B cell (primary cell): Measurements from ENCODE around the gene SPEM3. TPM values are rescaled to one million over a fixed set of nuclear protein-coding genes. Genes with fewer than 3 reads are reported as not detected.
"Not testable (repeated sequence)": the region's sequence is repeated elsewhere in the genome, so short reads cannot be mapped to it uniquely, and the experiment has no call there.

Source experiments
- ATAC-seq: fragments of 200-7000 bp; cut with Tn5 transposase; one replicate; pipeline ENCODE4 v1.10.0; 2021; ENCODE audit warnings: low read depth, mild to moderate bottlenecking, moderate number of reproducible peaks, moderate library complexity
- CTCF ChIA-PET: fragments of 350-600 bp; sonication (Branson Sonifier 250); formaldehyde crosslinking; loops from one replicate; lab custom pipeline; 2021; ENCODE audit warnings: antibody characterized with exemption, inconsistent platforms; lab: Charles Lee
- POLR2A ChIA-PET: fragments of 350-600 bp; sonication (Branson Sonifier 250); formaldehyde crosslinking; loops from one replicate; lab custom pipeline; 2021; ENCODE audit warnings: antibody characterized with exemption; lab: Charles Lee
- DNase-seq: peaks from one replicate; pipeline ENCODE4 v3.0.0; 2013
- H2AFZ ChIP-seq: 2 replicates; pipeline ENCODE4 v1.6.1; 2012; ENCODE audit warnings: mild to moderate bottlenecking, low read depth, low read length; ENCODE audit not compliant: insufficient read depth, poor library complexity, severe bottlenecking
- H3K27ac ChIP-seq, 2 donors: 1 replicate in 1 of 2; 2 replicates in 1 of 2; pipeline ENCODE4 v1.5.1; 2012 to 2013; ENCODE audit warnings: low read length in 2 of 2, mild to moderate bottlenecking in 2 of 2, moderate library complexity in 1 of 2
- H3K27me3 ChIP-seq, 4 experiments: fragments of 200-600 bp in 1 of 4; sonication (generic) in 1 of 4; replicated peaks in 1 of 4; 1 replicate in 2 of 4; 2 replicates in 2 of 4; pipeline versions ENCODE4 v1.6.1 to v1.7.0; 2013 to 2016; ENCODE audit warnings: low read length in 3 of 4, mild to moderate bottlenecking in 2 of 4, mixed read lengths in 1 of 4, moderate library complexity in 1 of 4; ENCODE audit not compliant: insufficient read depth in 4 of 4, control insufficient read depth in 3 of 4; ENCODE audit errors: control extremely low read depth in 1 of 4
- H3K36me3 ChIP-seq, 2 experiments: replicated peaks in 1 of 2; 1 replicate in 1 of 2; 2 replicates in 1 of 2; pipeline versions ENCODE4 v1.6.1 to v1.7.1; 2013; ENCODE audit warnings: low read length in 1 of 2; ENCODE audit not compliant: insufficient read depth in 2 of 2, control insufficient read depth in 1 of 2; ENCODE audit errors: control extremely low read depth in 1 of 2, extremely low read depth in 1 of 2
- H3K4me1 ChIP-seq, 2 donors: fragments of 200-600 bp in 1 of 2; sonication (generic) in 1 of 2; 1 replicate in 1 of 2; 2 replicates in 1 of 2; pipeline versions ENCODE4 v1.5.1 to v1.6.1; 2013 to 2017; ENCODE audit warnings: low read length in 2 of 2; ENCODE audit not compliant: control insufficient read depth in 2 of 2, insufficient read depth in 2 of 2
- H3K4me2 ChIP-seq: replicated peaks from 2 replicates; pipeline ENCODE3; 2012; ENCODE audit warnings: mild to moderate bottlenecking, low read depth, low read length; ENCODE audit not compliant: poor library complexity, severe bottlenecking
- H3K4me3 ChIP-seq, 5 experiments: fragments of 200-600 bp in 1 of 5; sonication (generic) in 1 of 5; 1 replicate in 3 of 5; 2 replicates in 2 of 5; pipeline versions ENCODE4 v1.5.1 to v1.7.0; 2011 to 2016; ENCODE audit warnings: low read length in 4 of 5, mild to moderate bottlenecking in 4 of 5, low read depth in 2 of 5, control low read depth in 1 of 5, moderate library complexity in 1 of 5; ENCODE audit not compliant: insufficient read depth in 1 of 5; ENCODE audit errors: control extremely low read depth in 1 of 5, extremely low read depth in 1 of 5
- H3K79me2 ChIP-seq: fragments of 200-600 bp; sonication (generic); one replicate; pipeline ENCODE4 v1.6.0; 2016; ENCODE audit warnings: low read length; ENCODE audit not compliant: control insufficient read depth, insufficient read depth
- H3K9ac ChIP-seq: fragments of 200-600 bp; sonication (generic); 2 replicates; pipeline ENCODE4 v1.6.1; 2017; ENCODE audit warnings: mild to moderate bottlenecking, low read length, moderate library complexity
- H3K9me3 ChIP-seq, 3 donors: one replicate each; pipeline versions ENCODE4 v1.6.1 to v1.7.1; 2013; ENCODE audit warnings: low read length in 2 of 3; ENCODE audit not compliant: control insufficient read depth in 2 of 3, insufficient read depth in 1 of 3; ENCODE audit errors: control extremely low read depth in 1 of 3
- H4K20me1 ChIP-seq: 2 replicates; pipeline ENCODE4 v1.6.0; 2012; ENCODE audit warnings: mild to moderate bottlenecking, low read length; ENCODE audit not compliant: insufficient read depth, control insufficient read depth, poor library complexity, severe bottlenecking
- H3K27ac Mint-ChIP-seq: one replicate; pipeline ENCODE4 v1.8.0; 2021; ENCODE audit warnings: mixed read lengths
- H3K27me3 Mint-ChIP-seq: one replicate; pipeline ENCODE4 v1.8.0; 2021; ENCODE audit warnings: mixed read lengths
- H3K4me1 Mint-ChIP-seq: one replicate; pipeline ENCODE4 v1.8.0; 2021; ENCODE audit warnings: mixed read lengths
- H3K4me3 Mint-ChIP-seq: one replicate; pipeline ENCODE4 v1.8.0; 2021; ENCODE audit warnings: mixed read lengths
- H3K9me3 Mint-ChIP-seq: one replicate; pipeline ENCODE4 v1.8.0; 2022; ENCODE audit warnings: mixed read lengths; ENCODE audit not compliant: insufficient read depth
- EZH2 ChIP-seq: IDR thresholded peaks from 2 replicates; pipeline ENCODE4 v1.6.1; 2012; ENCODE audit warnings: borderline replicate concordance, low read depth, mild to moderate bottlenecking, moderate library complexity, low read length; ENCODE audit not compliant: insufficient read depth, poor library complexity, severe bottlenecking
- WGBS: methylation state at CpG from one replicate; pipeline ENCODE4 v1.1.5; 2013; ENCODE audit warnings: missing lambda C conversion rate; ENCODE audit not compliant: insufficient coverage; 5-methylcytosine and 5-hydroxymethylcytosine counted together
- intact Hi-C: fragments of 100-400 bp; cut with micrococcal nuclease; formaldehyde crosslinking; loops from one replicate; pipeline ENCODE4 v1.10.0; 2022
- polyA plus RNA-seq: library from polyadenylated mRNA; depleted of rRNA; stranded (reverse); fragments of >200 nt; gene quantifications from 2 replicates; pipeline ENCODE4 v1.2.3, GENCODE V29; 2012
- total RNA-seq, 2 donors: library from RNA; stranded (reverse); fragments of 120-200 nt in 1 of 2; gene quantifications; 1 replicate in 1 of 2; 2 replicates in 1 of 2; pipeline versions ENCODE4 v1.2.3 to v1.2.4, GENCODE V29; 2013 to 2022
- TF ChIP-seq, protein P1 (sequence below): fragments of 200-600 bp; IDR thresholded peaks from one replicate; pipeline ENCODE4 v1.8.0; 2022; ENCODE audit warnings: antibody characterized with exemption, mild to moderate bottlenecking

Gene SPEM3
- total and polyA plus RNA-seq, 2 donors (not counting 1 experiment from before 2014, with no cell fraction given): not detected

DNA sequence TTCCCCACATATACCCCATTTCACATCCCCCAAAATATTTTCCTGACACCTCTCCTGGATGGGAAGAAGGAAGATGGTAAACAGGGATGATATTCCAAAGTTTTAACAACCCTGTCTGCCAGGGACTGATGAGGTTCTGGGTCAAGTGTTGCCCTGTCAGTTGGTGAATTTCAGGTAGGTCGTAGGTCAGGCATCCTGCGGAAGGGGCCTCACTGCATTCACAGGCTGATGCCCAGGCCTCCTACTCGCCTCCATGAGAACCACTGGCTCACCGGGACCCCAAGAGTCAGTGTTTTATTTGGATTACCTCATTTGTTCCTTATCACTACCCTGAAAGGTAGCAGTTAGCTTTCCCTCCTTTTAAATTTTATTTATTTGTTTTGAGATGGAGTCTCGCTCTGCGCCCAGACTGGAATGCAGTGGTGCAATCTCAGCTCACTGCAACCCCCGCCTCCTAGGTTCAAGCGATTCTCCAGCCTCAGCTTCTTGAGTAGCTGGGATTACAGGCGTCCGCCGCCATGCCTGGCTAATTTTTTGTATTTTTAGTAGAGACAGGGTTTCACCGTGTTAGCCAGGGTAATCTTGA is 40.2 kb downstream of the SPEM3 start:
- DNase-seq (no peak), ATAC-seq (no peak)
- no peak overlapping the region for H3K4me3 Mint-ChIP-seq
- H3K9me3 Mint-ChIP-seq: no peaks in the 10 kb centered on the region
- H3K4me1 ChIP-seq: peaks cover 8 to 21% of the 10 kb centered on the region in 2 donors
- H3K4me2 ChIP-seq: no peak overlapping the region
- no peak overlapping the region for H3K4me3 ChIP-seq
- no peaks in the 10 kb centered on the region for H3K9me3 ChIP-seq
- no peak overlapping the region for H2AFZ ChIP-seq
- no peak overlapping the region for H3K27ac ChIP-seq
- H4K20me1 ChIP-seq: peaks cover 57% of the 10 kb centered on the region
- no peak overlapping the region for H3K9ac ChIP-seq
- POLR2A ChIA-PET: no interaction called here
- H3K79me2 ChIP-seq: peaks cover 51% of the 10 kb centered on the region
- H3K27me3 Mint-ChIP-seq: no peaks in the 10 kb centered on the region
- peaks cover 27% of the 10 kb centered on the region for H3K4me1 Mint-ChIP-seq
- TF ChIP-seq, protein P1, sequence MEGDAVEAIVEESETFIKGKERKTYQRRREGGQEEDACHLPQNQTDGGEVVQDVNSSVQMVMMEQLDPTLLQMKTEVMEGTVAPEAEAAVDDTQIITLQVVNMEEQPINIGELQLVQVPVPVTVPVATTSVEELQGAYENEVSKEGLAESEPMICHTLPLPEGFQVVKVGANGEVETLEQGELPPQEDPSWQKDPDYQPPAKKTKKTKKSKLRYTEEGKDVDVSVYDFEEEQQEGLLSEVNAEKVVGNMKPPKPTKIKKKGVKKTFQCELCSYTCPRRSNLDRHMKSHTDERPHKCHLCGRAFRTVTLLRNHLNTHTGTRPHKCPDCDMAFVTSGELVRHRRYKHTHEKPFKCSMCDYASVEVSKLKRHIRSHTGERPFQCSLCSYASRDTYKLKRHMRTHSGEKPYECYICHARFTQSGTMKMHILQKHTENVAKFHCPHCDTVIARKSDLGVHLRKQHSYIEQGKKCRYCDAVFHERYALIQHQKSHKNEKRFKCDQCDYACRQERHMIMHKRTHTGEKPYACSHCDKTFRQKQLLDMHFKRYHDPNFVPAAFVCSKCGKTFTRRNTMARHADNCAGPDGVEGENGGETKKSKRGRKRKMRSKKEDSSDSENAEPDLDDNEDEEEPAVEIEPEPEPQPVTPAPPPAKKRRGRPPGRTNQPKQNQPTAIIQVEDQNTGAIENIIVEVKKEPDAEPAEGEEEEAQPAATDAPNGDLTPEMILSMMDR: no peak
- TF ChIP-seq EZH2: no peak
- no peaks in the 10 kb centered on the region for H3K27me3 ChIP-seq
- no peak overlapping the region for H3K27ac Mint-ChIP-seq
- 84% methylated on average over 11 of the region's 12 CpGs for WGBS
- intact Hi-C loops: no loop called here
- peaks cover 0 to 18% of the 10 kb centered on the region in 2 experiments for H3K36me3 ChIP-seq
- CTCF ChIA-PET: no interaction called here

DNA sequence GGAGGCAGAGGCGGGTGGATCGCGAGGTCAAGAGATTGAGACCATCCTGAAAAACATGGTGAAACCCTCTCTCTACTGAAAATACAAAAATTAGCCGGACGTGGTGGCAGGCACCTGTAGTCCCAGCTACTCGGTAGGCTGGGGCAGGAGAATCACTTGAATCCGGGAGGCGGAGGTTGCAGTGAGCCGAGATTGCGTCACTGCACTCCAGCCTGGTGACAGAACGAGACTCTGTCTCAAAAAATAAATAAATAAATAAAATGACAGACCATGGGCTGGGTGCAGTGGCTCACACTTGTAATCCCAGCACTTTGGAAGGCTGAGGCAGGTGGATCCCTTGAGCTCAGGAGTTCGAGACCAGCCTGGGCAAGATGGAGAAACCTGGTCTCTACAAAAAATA is 41.2 kb downstream of the SPEM3 start:
- H3K4me3 ChIP-seq, H3K9me3 Mint-ChIP-seq, DNase-seq, H3K9ac ChIP-seq, H3K4me2 ChIP-seq, H3K27me3 Mint-ChIP-seq, H3K27me3 ChIP-seq, H3K9me3 ChIP-seq, H3K27ac Mint-ChIP-seq, intact Hi-C loops, CTCF ChIA-PET, ATAC-seq, H3K27ac ChIP-seq, H2AFZ ChIP-seq, H3K4me3 Mint-ChIP-seq: not testable (repeated sequence)
- H4K20me1 ChIP-seq: peaks cover 66% of the 10 kb centered on the region
- H3K79me2 ChIP-seq: peaks cover 59% of the 10 kb centered on the region
- WGBS: 100% methylated on average over 3 of the region's 12 CpGs
- POLR2A ChIA-PET: interaction anchor here (0.9 kb wide), 1 partner anchor 13 kb away, joined by 3 read pairs; no protein-coding TSS in a partner anchor
- peaks cover 0 to 15% of the 10 kb centered on the region in 2 experiments for H3K36me3 ChIP-seq
- H3K4me1 ChIP-seq: peaks cover 8 to 21% of the 10 kb centered on the region in 2 donors
- peaks cover 30% of the 10 kb centered on the region for H3K4me1 Mint-ChIP-seq

DNA sequence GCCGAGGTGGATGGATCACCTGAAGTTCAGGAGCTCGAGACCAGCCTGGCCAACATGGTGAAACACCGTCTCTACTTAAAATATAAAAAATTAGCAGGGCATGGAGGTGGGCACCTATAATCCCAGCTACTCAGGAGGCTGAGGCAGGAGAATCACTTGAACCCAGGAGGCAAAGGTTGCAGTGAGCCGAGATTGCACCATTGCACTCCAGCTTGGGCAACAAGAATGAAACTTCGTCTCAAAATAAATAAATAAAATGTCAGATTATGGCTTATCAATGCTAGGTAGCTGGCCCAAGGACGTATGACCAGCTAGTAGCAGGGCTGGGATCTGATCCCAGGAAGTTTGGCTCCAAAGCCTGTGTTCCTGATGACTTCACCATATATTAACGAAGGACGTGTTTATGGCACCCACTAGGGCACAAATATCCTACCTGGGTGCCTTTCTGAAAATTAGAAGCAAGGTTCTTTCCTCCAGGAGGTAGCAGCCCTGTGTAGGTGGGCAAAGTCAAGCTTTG is 41.9 kb downstream of the SPEM3 start:
- peaks cover 8 to 21% of the 10 kb centered on the region in 2 donors for H3K4me1 ChIP-seq
- H3K27ac ChIP-seq, H3K27ac Mint-ChIP-seq, H3K4me3 Mint-ChIP-seq, intact Hi-C loops, H3K9me3 Mint-ChIP-seq, H3K27me3 ChIP-seq, H3K9me3 ChIP-seq, ATAC-seq, H3K27me3 Mint-ChIP-seq, H3K4me2 ChIP-seq, DNase-seq, H3K9ac ChIP-seq, H2AFZ ChIP-seq, H3K4me3 ChIP-seq: not testable (repeated sequence)
- peaks cover 73% of the 10 kb centered on the region for H4K20me1 ChIP-seq
- peaks cover 66% of the 10 kb centered on the region for H3K79me2 ChIP-seq
- ChIA-PET POLR2A (interaction anchor here (0.6 to 1.2 kb wide), 4 partner anchors 9 to 120 kb away, joined by 3 to 6 read pairs (median 4); partner anchors contain the start of gene ZBTB4), CTCF (interaction anchor here (1.5 kb wide), 1 partner anchor 115 kb away, joined by 4 read pairs; no protein-coding TSS in a partner anchor)
- 100% methylated on average over 7 of the region's 8 CpGs for WGBS
- H3K4me1 Mint-ChIP-seq: peaks cover 30% of the 10 kb centered on the region
- peaks cover 0 to 12% of the 10 kb centered on the region in 2 experiments for H3K36me3 ChIP-seq
